HFFc6 (cell line): ENCODE measurements around the gene AP4S1. TPM values are rescaled to one million over a fixed set of nuclear protein-coding genes. Genes with fewer than 3 reads are reported as not detected.
"Not testable (repeated sequence)": the region's sequence is repeated elsewhere in the genome, so short reads cannot be mapped to it uniquely, and the experiment has no call there.

Experiments used
- DNase-seq: peaks from one replicate; pipeline ENCODE4 v3.0.0-alpha.2; 2018
- H3K27ac Mint-ChIP-seq: 2 replicates; pipeline ENCODE4 v1.8.0; 2020; ENCODE audit warnings: mild to moderate bottlenecking, mixed read lengths
- H3K27me3 Mint-ChIP-seq: 2 replicates; pipeline ENCODE4 v1.8.0; 2021; ENCODE audit warnings: mild to moderate bottlenecking, moderate library complexity, mixed read lengths; ENCODE audit not compliant: insufficient read depth
- H3K36me3 Mint-ChIP-seq: 2 replicates; pipeline ENCODE4 v1.8.0; 2021; ENCODE audit warnings: low read depth, mixed read lengths
- H3K4me1 Mint-ChIP-seq: 2 replicates; pipeline ENCODE4 v1.8.0; 2020; ENCODE audit warnings: low read depth, mixed read lengths
- H3K4me3 Mint-ChIP-seq: 2 replicates; pipeline ENCODE4 v1.8.0; 2020; ENCODE audit warnings: mild to moderate bottlenecking, moderate library complexity, mixed read lengths
- H3K9me3 Mint-ChIP-seq: 2 replicates; pipeline ENCODE4 v1.8.0; 2020; ENCODE audit warnings: mild to moderate bottlenecking, mixed read lengths
- CTCF ChIP-seq: fragments of 200-600 bp; sonication (generic); IDR thresholded peaks from 2 replicates; pipeline ENCODE4 v1.5.0; 2021; ENCODE audit warnings: antibody characterized with exemption, mild to moderate bottlenecking
- long read RNA-seq: library from polyadenylated mRNA; unstranded; transcript quantifications from one replicate; pipeline ENCODE4 v2.0.0, GENCODE V29; 2019
- total RNA-seq, 6 experiments: library from RNA; stranded (reverse); fragmentation: NEBNext Ultra II Directional; extraction: Animal tissue kit (Norgen Biotek cat#: 25700); gene quantifications; 2 replicates in 1 of 6; 3 replicates in 5 of 6; pipeline ENCODE4 v1.2.3, GENCODE V29; 2021

AP4S1 gene
- 10 to 100 TPM in 1 of 6 experiments, 1 to 10 TPM in 5; 6.5 to 10.0 (median 7.5) TPM for total RNA-seq
- long read RNA-seq, partial matches to known transcripts, result 0 of 2 reads
- long read RNA-seq, other reads (novel, unspliced or antisense), result 0 of 2 reads

GRCh38 chr14:31025367-31026076, at the start of gene AP4S1:
AP4S1 (plus strand) TSS chr14:31025649; CDS start chr14:31066197, 40,548 bp downstream.
- no peak for DNase-seq

GRCh38 chr14:30977752-30978151, 47.7 kb upstream of the AP4S1 start:
- Mint-ChIP-seq H3K36me3 (no peaks in the 10 kb centered on the region), H3K27ac (no peak overlapping the region)

More at GRCh38 chr14:31025367-31026076, at the start of gene AP4S1:
- Mint-ChIP-seq H3K36me3 (peaks cover 20% of the 10 kb centered on the region), H3K27me3 (no peaks in the 10 kb centered on the region; the same call in 1 of the 2 replicates), H3K4me1 (peaks cover 46% of the 10 kb centered on the region), H3K4me3 (peak within 1 kb of the TSS; percentile 92), H3K27ac (peak within 1 kb of the TSS; percentile 100), H3K9me3 (no peaks in the 10 kb centered on the region)
- TF ChIP-seq CTCF, result no peak

GRCh38 chr14:30980106-30980704, 45.2 kb upstream of the AP4S1 start:
- H3K9me3 Mint-ChIP-seq, H3K27me3 Mint-ChIP-seq, H3K36me3 Mint-ChIP-seq, H3K4me3 Mint-ChIP-seq: not testable (repeated sequence)
- TF ChIP-seq CTCF, result peak; percentile 82
- 0 out of 2 replicates have a peak overlapping the region, but pooled peaks have one; percentile 33 for H3K27ac Mint-ChIP-seq
- H3K4me1 Mint-ChIP-seq, result peaks cover 31% of the 10 kb centered on the region
- DNase-seq, result peak; percentile 74

More at GRCh38 chr14:30977752-30978151, 47.7 kb upstream of the AP4S1 start:
- Mint-ChIP-seq H3K27me3 (no peaks in the 10 kb centered on the region; the same call in 1 of the 2 replicates), H3K9me3 (no peaks in the 10 kb centered on the region), H3K4me3 (no peak overlapping the region), H3K4me1 (peaks cover 56% of the 10 kb centered on the region)
- no peak for DNase-seq
- no peak for TF ChIP-seq CTCF

- Mint-ChIP-seq H3K36me3 (no peaks in the 10 kb centered on the region), H3K9me3 (no peaks in the 10 kb centered on the region), H3K4me3 (no peak overlapping the region), H3K27me3 (no peaks in the 10 kb centered on the region; the same call in 1 of the 2 replicates), H3K4me1 (peaks cover 29% of the 10 kb centered on the region), H3K27ac (no peak overlapping the region)
- TF ChIP-seq CTCF, result no peak
- DNase-seq, result no peak
Measured at GRCh38 chr14:30980980-30981379, 44.5 kb upstream of the AP4S1 start.

- Mint-ChIP-seq H3K4me3 (no peak overlapping the region), H3K27ac (no peak overlapping the region), H3K27me3 (no peaks in the 10 kb centered on the region), H3K4me1 (peaks cover 29% of the 10 kb centered on the region), H3K9me3 (no peaks in the 10 kb centered on the region), H3K36me3 (no peaks in the 10 kb centered on the region)
- TF ChIP-seq CTCF, result no peak
- no peak for DNase-seq
Measured at GRCh38 chr14:30982533-30982932, 42.9 kb upstream of the AP4S1 start.
